HCT116 (cell line): ENCODE data around the gene TEDDM1. TPM values are rescaled to one million over a fixed set of nuclear protein-coding genes. Genes with fewer than 3 reads are reported as not detected.

Experiments
- ATAC-seq: fragments of 200-7000 bp; cut with Tn5 transposase; 2 replicates; pipeline ENCODE4 v1.9.1; 2020; ENCODE audit warnings: mild to moderate bottlenecking, moderate library complexity
- BruUV-seq: library from RNA; stranded (reverse); fragments of 400-500 nt; replicated peaks from 2 replicates; lab custom pipeline; 2021; lab: Mats Ljungman, UMichigan
- CTCF ChIA-PET: fragments of 300-600 bp; sonication (Branson Sonifier 250); formaldehyde crosslinking; loops from one replicate; lab custom pipeline; 2021; ENCODE audit warnings: antibody characterized with exemption; lab: Charles Lee
- POLR2A ChIA-PET: fragments of 300-600, 350-600 bp; sonication (Branson Sonifier 250); formaldehyde crosslinking; loops from one replicate; lab custom pipeline; 2021; ENCODE audit warnings: antibody characterized with exemption; lab: Charles Lee
- RAD21 ChIA-PET, 2 experiments: fragments of 300-600 bp; sonication (Branson Sonifier 250); formaldehyde crosslinking; loops; one replicate each; lab custom pipeline; 2023; ENCODE audit warnings: low total read pairs in 2 of 2; ENCODE audit not compliant: uncharacterized antibody in 2 of 2, unreplicated experiment in 2 of 2, low non-redundant PET in 1 of 2; lab: Charles Lee
- DNase-seq: peaks from one replicate; pipeline ENCODE4 v3.0.0-alpha.2; 2010; ENCODE audit warnings: low read depth, low spot score
- H2AFZ ChIP-seq: fragments of 200-600 bp; shearing (Covaris generic), sonication (generic); 2 replicates; pipeline ENCODE4 v1.6.1; 2017; ENCODE audit warnings: low read depth, mixed run types, mixed read lengths, antibody characterized with exemption, low read length; ENCODE audit not compliant: poor library complexity, severe bottlenecking
- H3K27ac ChIP-seq: 2 replicates; pipeline ENCODE4 v1.5.1; 2012; ENCODE audit warnings: low read depth, low read length
- H3K27me3 ChIP-seq: fragments of 200-600 bp; sonication (generic); 2 replicates; pipeline ENCODE4 v1.6.1; 2016; ENCODE audit warnings: mixed run types, low read length, mixed read lengths; ENCODE audit not compliant: insufficient read depth
- H3K36me3 ChIP-seq, 2 experiments: fragments of 200-500 bp in 1 of 2; fragments of 200-600 bp in 1 of 2; sonication (Bioruptor generic) in 1 of 2; sonication (generic) in 1 of 2; 2 replicates each; pipeline versions ENCODE4 v1.5.1 to v1.6.1; 2014 to 2016; ENCODE audit warnings: low read length in 2 of 2, inconsistent platforms in 1 of 2, mixed read lengths in 1 of 2, mixed run types in 1 of 2; ENCODE audit not compliant: insufficient read depth in 2 of 2, control insufficient read depth in 1 of 2
- H3K4me1 ChIP-seq, 2 experiments: fragments of 200-600 bp in 1 of 2; sonication (generic) in 1 of 2; 2 replicates each; pipeline versions ENCODE4 v1.5.1 to v1.6.1; 2012 to 2017; ENCODE audit warnings: low read length in 2 of 2, inconsistent platforms in 1 of 2, mild to moderate bottlenecking in 1 of 2, mixed read lengths in 1 of 2, mixed run types in 1 of 2, moderate library complexity in 1 of 2; ENCODE audit not compliant: insufficient read depth in 2 of 2, control insufficient read depth in 1 of 2
- H3K4me2 ChIP-seq: fragments of 200-600 bp; sonication (generic); 2 replicates; pipeline ENCODE4 v1.6.1; 2017; ENCODE audit warnings: mixed run types, low read length, mixed read lengths
- H3K4me3 ChIP-seq, 2 experiments: fragments of 200-600 bp in 1 of 2; sonication (generic) in 1 of 2; replicated peaks in 1 of 2; 2 replicates each; pipeline ENCODE4 v1.5.1; 2011 to 2016; ENCODE audit warnings: low read length in 2 of 2, control low read depth in 1 of 2, low read depth in 1 of 2, mild to moderate bottlenecking in 1 of 2, mixed read lengths in 1 of 2, mixed run types in 1 of 2
- H3K79me2 ChIP-seq: fragments of 200-600 bp; sonication (generic); 2 replicates; pipeline ENCODE4 v1.6.1; 2017; ENCODE audit warnings: mild to moderate bottlenecking, mixed run types, low read length, moderate library complexity, mixed read lengths; ENCODE audit not compliant: insufficient read depth
- H3K9ac ChIP-seq: fragments of 200-600 bp; sonication (generic); 2 replicates; pipeline ENCODE4 v1.6.1; 2016; ENCODE audit warnings: low read length, mixed read lengths
- H3K9me2 ChIP-seq: fragments of 200-600 bp; sonication (generic), shearing (Covaris generic); 2 replicates; pipeline ENCODE4 v1.6.1; 2017; ENCODE audit warnings: mixed run types, mild to moderate bottlenecking, moderate library complexity; ENCODE audit not compliant: insufficient read depth
- H3K9me3 ChIP-seq, 2 experiments: fragments of 200-500 bp in 1 of 2; fragments of 200-600 bp in 1 of 2; sonication (Bioruptor generic) in 1 of 2; sonication (generic) in 1 of 2; 2 replicates each; pipeline ENCODE4 v1.6.1; 2014 to 2017; ENCODE audit warnings: low read length in 2 of 2, mixed read lengths in 2 of 2, inconsistent platforms in 1 of 2, low read depth in 1 of 2, mild to moderate bottlenecking in 1 of 2, mixed run types in 1 of 2, moderate library complexity in 1 of 2; ENCODE audit not compliant: control insufficient read depth in 1 of 2, insufficient read depth in 1 of 2
- H4K20me1 ChIP-seq: fragments of 200-600 bp; sonication (generic), shearing (Covaris generic); 2 replicates; pipeline ENCODE4 v1.6.1; 2017; ENCODE audit warnings: mixed run types, mild to moderate bottlenecking, moderate library complexity; ENCODE audit not compliant: insufficient read depth
- EZH2phosphoT487 ChIP-seq: fragments of 200-600 bp; IDR thresholded peaks from 2 replicates; pipeline ENCODE4 v1.6.1; 2018; ENCODE audit warnings: antibody characterized with exemption, borderline replicate concordance
- intact Hi-C: fragments of 100-400 bp; cut with micrococcal nuclease; formaldehyde crosslinking; loops from 2 replicates; pipeline ENCODE4 v1.10.0; 2022
- total RNA-seq: library from RNA; stranded (reverse); gene quantifications from one replicate; pipeline ENCODE4 v1.2.1, GENCODE V29; 2021; ENCODE audit not compliant: unreplicated experiment

TEDDM1 gene
- total RNA-seq, 1 experiment from 2014 or later: not detected

GRCh38 chr1:182348961-182349747 is 51.3 kb downstream of the TEDDM1 start:
- Histone ChIP-seq H3K27me3 (no peaks in the 10 kb centered on the region), H3K36me3 (no peaks in the 10 kb centered on the region), H2AFZ (no peak overlapping the region), H3K9me2 (no peaks in the 10 kb centered on the region)
- ChIA-PET CTCF (no interaction called here), POLR2A (no interaction called here)
- ATAC-seq: no peak
- intact Hi-C loops: no loop called here
- no peak for TF ChIP-seq EZH2phosphoT487
- TF ChIP-seq, all 23 proteins: peak for 0
- Histone ChIP-seq H3K4me3 (no peak overlapping the region), H3K9me3 (no peaks in the 10 kb centered on the region), H3K4me2 (no peak overlapping the region), H3K79me2 (no peaks in the 10 kb centered on the region), H3K9ac (no peak overlapping the region), H3K27ac (no peak overlapping the region), H3K4me1 (no peaks in the 10 kb centered on the region), H4K20me1 (no peaks in the 10 kb centered on the region)
- no peak for DNase-seq
- RAD21 ChIA-PET: no interaction called here
- BruUV-seq: no TSS peak

Other genes starting within 250 kb of the TEDDM1 start
- 165 TPM for gene GLUL, start 8.9 kb downstream of the TEDDM1 start, total RNA-seq
- gene RGSL1, start 49.5 kb upstream of the TEDDM1 start, total RNA-seq: not detected
- 2.9 TPM for gene RNASEL, start 188.6 kb upstream of the TEDDM1 start, total RNA-seq
- gene RGS16, start 203.7 kb upstream of the TEDDM1 start, total RNA-seq: 6.5 TPM